ENCODE data around the gene PEAK1.

The PEAK1 gene

GRCh38 chr15:77143191-77143590, 276.7 kb downstream of the PEAK1 start:
- no peak for DNase-seq (ENCODE audit: low read depth in 3 of 3)

- DNase-seq (ENCODE audit: low read depth in 3 of 3): no peak
Measured at GRCh38 chr15:77140220-77140619, 279.7 kb downstream of the PEAK1 start.

- no peak for DNase-seq (ENCODE audit: low read depth in 3 of 3)
Measured at GRCh38 chr15:77139312-77139711, 280.6 kb downstream of the PEAK1 start.

- DNase-seq (ENCODE audit: low read depth in 3 of 3): no peak
Measured at GRCh38 chr15:77138167-77138522, 281.8 kb downstream of the PEAK1 start.

GRCh38 chr15:77135181-77135580, 284.7 kb downstream of the PEAK1 start:
- DNase-seq (ENCODE audit: low read depth in 3 of 3): no peak

GRCh38 chr15:77130315-77130930, 289.5 kb downstream of the PEAK1 start:
- no peak for DNase-seq (ENCODE audit: low read depth in 3 of 3)

- DNase-seq (ENCODE audit: low read depth in 3 of 3): no peak
Measured at GRCh38 chr15:77127626-77128025, 292.3 kb downstream of the PEAK1 start.

- DNase-seq (ENCODE audit: low read depth in 3 of 3): no peak
Measured at GRCh38 chr15:77126529-77127326, 293.2 kb downstream of the PEAK1 start.

- no peak for DNase-seq (ENCODE audit: low read depth in 3 of 3)
Measured at GRCh38 chr15:77123854-77124253, 296.1 kb downstream of the PEAK1 start.

GRCh38 chr15:77122576-77122975, 297.3 kb downstream of the PEAK1 start:
- no peak for DNase-seq (ENCODE audit: low read depth in 3 of 3)

GRCh38 chr15:77121599-77121998, 298.3 kb downstream of the PEAK1 start:
- DNase-seq (ENCODE audit: low read depth in 3 of 3): no peak

GRCh38 chr15:77120576-77120975, 299.3 kb downstream of the PEAK1 start:
- DNase-seq (ENCODE audit: low read depth in 3 of 3): no peak

GRCh38 chr15:77119446-77119845, 300.5 kb downstream of the PEAK1 start:
- no peak for DNase-seq (ENCODE audit: low read depth in 3 of 3)

- peak in 1 of 3 experiments; percentile 8 for DNase-seq (ENCODE audit: low read depth in 3 of 3)
Measured at GRCh38 chr15:77118882-77119321, 301.0 kb downstream of the PEAK1 start.

- DNase-seq (ENCODE audit: low read depth in 3 of 3): no peak
Measured at GRCh38 chr15:77115179-77115578, 304.7 kb downstream of the PEAK1 start.

GRCh38 chr15:77112838-77113504, 306.9 kb downstream of the PEAK1 start:
- no peak for DNase-seq (ENCODE audit: low read depth in 3 of 3)

GRCh38 chr15:77111789-77112188, 308.1 kb downstream of the PEAK1 start:
- DNase-seq (ENCODE audit: low read depth in 3 of 3): no peak

- peak in 1 of 3 experiments; percentile 38 for DNase-seq (ENCODE audit: low read depth in 3 of 3)
Measured at GRCh38 chr15:77107531-77108355, 312.2 kb downstream of the PEAK1 start.

- DNase-seq (ENCODE audit: low read depth in 3 of 3): no peak
Measured at GRCh38 chr15:77107068-77107467, 312.8 kb downstream of the PEAK1 start.

- no peak for DNase-seq (ENCODE audit: low read depth in 3 of 3)
Measured at GRCh38 chr15:77104155-77104554, 315.7 kb downstream of the PEAK1 start.

GRCh38 chr15:77099741-77100463, 320.0 kb downstream of the PEAK1 start:
- no peak for DNase-seq (ENCODE audit: low read depth in 3 of 3)
